ENCODE data around the gene ZNF711.
"Not testable (repeated sequence)": the region's sequence is repeated elsewhere in the genome, so short reads cannot be mapped to it uniquely, and the experiment has no call there.

The ZNF711 gene

DNA sequence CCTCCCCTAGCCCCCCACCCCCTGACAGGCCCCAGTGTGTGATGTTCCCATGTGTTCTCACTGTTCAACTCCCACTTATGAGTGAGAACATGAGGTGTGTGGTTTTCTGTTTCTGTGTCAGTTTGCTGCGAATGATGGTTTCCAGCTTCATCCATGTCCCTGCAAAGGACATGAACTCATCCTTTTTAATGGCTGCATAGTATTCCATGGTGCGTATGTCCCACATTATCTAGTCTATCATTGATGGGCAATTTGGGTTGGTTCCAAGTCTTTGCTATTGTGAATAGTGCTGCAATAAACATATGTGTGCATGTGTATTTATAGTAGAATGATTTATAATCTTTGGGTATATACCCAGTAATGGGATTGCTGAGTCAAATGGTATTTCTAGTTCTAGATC lies 67.6 kb downstream of the ZNF711 start:
- not testable (repeated sequence) for H3K9me3 Mint-ChIP-seq; DNase-seq (ENCODE audit: low spot score); H3K27ac Mint-ChIP-seq; H3K4me1 Mint-ChIP-seq (ENCODE audit: low read depth); H3K4me3 Mint-ChIP-seq; H3K27me3 Mint-ChIP-seq (ENCODE audit: low read depth); H3K36me3 Mint-ChIP-seq (ENCODE audit: low read depth)

All from T-helper 2 cell treated with Interferon-gamma antibody and Interleukin-4, amounts not matched to agents 5 μg/mL and 100 μg/mL, for 36 hours (primary cell).